ENCODE measurements around the gene SLC37A3. TPM values are rescaled to one million over a fixed set of nuclear protein-coding genes. Genes with fewer than 3 reads are reported as not detected.

Gene SLC37A3
- total RNA-seq, 1 donor from 2014 or later, result 62.3 TPM

DNA sequence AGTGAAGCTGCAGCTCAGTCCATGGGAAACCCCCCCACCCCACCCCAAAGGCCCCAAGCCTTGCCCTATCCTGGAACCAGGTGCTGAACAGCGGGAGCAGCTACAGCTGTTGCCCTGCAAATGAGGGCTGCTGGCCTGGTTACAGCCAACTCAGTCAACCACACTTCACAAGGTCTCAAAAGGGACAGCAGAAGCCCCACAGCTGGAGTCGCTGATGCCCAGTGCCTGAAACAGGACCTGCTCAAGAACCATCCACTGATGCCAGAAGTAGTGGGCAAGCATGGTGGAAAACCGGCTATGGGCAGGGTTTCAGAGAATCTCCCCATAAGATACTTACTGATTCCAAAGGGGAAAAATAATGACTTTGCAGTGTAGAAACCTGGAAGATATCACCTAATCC lies 110.3 kb downstream of the SLC37A3 start:
- no peaks in the 10 kb centered on the region for H3K9me3 Mint-ChIP-seq (ENCODE audit: low read depth)
- no peak overlapping the region for H3K4me3 Mint-ChIP-seq (ENCODE audit: low read depth)
- no peaks in the 10 kb centered on the region for H3K36me3 Mint-ChIP-seq (ENCODE audit: insufficient read depth)
- no peaks in the 10 kb centered on the region for H3K27me3 Mint-ChIP-seq
- TF ChIP-seq CTCF (IDR thresholded peaks at IDR 0.05; ENCODE audit: unreplicated experiment), result no peak
- H3K4me1 Mint-ChIP-seq (ENCODE audit: low read depth), result no peaks in the 10 kb centered on the region
- DNase-seq (ENCODE audit: low spot score, unreplicated experiment), result no peak
- H3K27ac Mint-ChIP-seq, result no peak overlapping the region

DNA sequence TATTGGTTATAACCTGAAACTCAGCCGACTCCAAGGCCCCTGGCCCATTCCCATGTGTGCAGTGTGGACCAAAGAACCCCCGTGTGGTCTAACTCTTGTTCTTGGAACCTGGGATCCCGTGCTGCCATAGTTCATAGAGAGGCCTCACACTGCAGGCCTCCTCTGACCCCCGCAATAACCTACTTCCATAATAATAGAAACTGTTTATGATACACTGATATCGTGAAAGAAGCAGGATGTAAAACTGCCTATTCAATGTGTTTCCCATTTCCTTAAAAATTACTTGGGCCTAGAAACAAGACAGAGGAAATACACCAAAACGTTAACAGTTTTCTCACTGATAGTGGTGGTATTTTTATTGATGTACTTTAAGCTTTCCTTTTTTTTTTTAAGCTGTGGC lies 112.4 kb downstream of the SLC37A3 start:
- no peak for TF ChIP-seq CTCF (IDR thresholded peaks at IDR 0.05; ENCODE audit: unreplicated experiment)
- no peaks in the 10 kb centered on the region for H3K4me1 Mint-ChIP-seq (ENCODE audit: low read depth)
- H3K27me3 Mint-ChIP-seq, result no peaks in the 10 kb centered on the region
- no peak overlapping the region for H3K4me3 Mint-ChIP-seq (ENCODE audit: low read depth)
- no peaks in the 10 kb centered on the region for H3K9me3 Mint-ChIP-seq (ENCODE audit: low read depth)
- H3K27ac Mint-ChIP-seq, result no peak overlapping the region
- no peaks in the 10 kb centered on the region for H3K36me3 Mint-ChIP-seq (ENCODE audit: insufficient read depth)
- DNase-seq (ENCODE audit: low spot score, unreplicated experiment), result no peak

GRCh38 chr7:140284062-140284461 lies 114.3 kb downstream of the SLC37A3 start:
- Mint-ChIP-seq H3K27me3 (no peaks in the 10 kb centered on the region), H3K36me3 (ENCODE audit: insufficient read depth) (no peaks in the 10 kb centered on the region), H3K9me3 (ENCODE audit: low read depth) (no peaks in the 10 kb centered on the region), H3K27ac (no peak overlapping the region), H3K4me3 (ENCODE audit: low read depth) (no peak overlapping the region), H3K4me1 (ENCODE audit: low read depth) (no peaks in the 10 kb centered on the region)
- TF ChIP-seq CTCF (IDR thresholded peaks at IDR 0.05; ENCODE audit: unreplicated experiment), result no peak
- DNase-seq (ENCODE audit: low spot score, unreplicated experiment), result no peak

Other genes starting within 250 kb of the SLC37A3 start
- 11.3 and 13.8 TPM in 2 replicates for gene KDM7A, start 221.5 kb downstream of the SLC37A3 start, total RNA-seq
- 12.2 and 14.0 TPM in 2 replicates for gene RAB19, start 5.5 kb upstream of the SLC37A3 start, total RNA-seq
- 94.0 and 99.4 TPM in 2 replicates for gene MKRN1, start 81.0 kb upstream of the SLC37A3 start, total RNA-seq
- 32.0 and 39.8 TPM in 2 replicates for gene DENND2A, start 242.3 kb upstream of the SLC37A3 start, total RNA-seq

Measured in progenitor cell of endocrine pancreas (in vitro differentiated cells).